ENCODE results near the gene PTPN2. TPM values are rescaled to one million over a fixed set of nuclear protein-coding genes. Genes with fewer than 3 reads are reported as not detected.
"Not testable (repeated sequence)": the region's sequence is repeated elsewhere in the genome, so short reads cannot be mapped to it uniquely, and the experiment has no call there.

Gene PTPN2
- total RNA-seq, 1 donor from 2014 or later = 14.5 TPM

DNA sequence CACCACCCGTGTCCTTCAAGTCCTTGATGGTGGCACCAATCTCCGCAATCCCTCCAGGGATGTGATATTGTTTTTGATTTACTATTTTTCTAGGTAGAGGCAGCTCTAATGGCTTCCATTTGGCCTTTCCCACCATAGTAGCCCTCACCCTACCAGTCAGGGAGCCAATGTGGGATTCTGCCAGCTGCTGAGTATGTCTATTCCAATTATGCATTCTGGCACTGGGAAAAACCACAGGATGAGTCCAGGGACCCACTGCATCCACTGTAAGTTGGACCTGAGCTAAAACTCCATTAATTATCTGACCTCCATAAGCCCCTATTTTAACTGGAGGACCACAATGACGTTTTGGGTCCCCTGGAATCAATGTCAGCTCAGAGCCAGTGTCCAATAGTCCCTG is 125.5 kb downstream of the PTPN2 start:
- intact Hi-C loops (cut with DNase I) = not testable (repeated sequence)

GRCh38 chr18:12756619-12757239 is 127.3 kb downstream of the PTPN2 start:
- intact Hi-C loops (cut with DNase I); DNase-seq (ENCODE audit: low spot score): not testable (repeated sequence)

More for the DNA sequence above, 125.5 kb downstream of the PTPN2 start:
- not testable (repeated sequence) for DNase-seq (ENCODE audit: low spot score)

- DNase-seq (ENCODE audit: low spot score); intact Hi-C loops (cut with DNase I): not testable (repeated sequence)
Observed at GRCh38 chr18:12755606-12756005, 128.4 kb downstream of the PTPN2 start.

- intact Hi-C loops (cut with DNase I) = no loop called here
- DNase-seq (ENCODE audit: low spot score) = no peak
Observed at GRCh38 chr18:12754511-12754910, 129.5 kb downstream of the PTPN2 start.

- DNase-seq (ENCODE audit: low spot score) = no peak
- intact Hi-C loops (cut with DNase I) = no loop called here
Observed at GRCh38 chr18:12751891-12752290, 132.1 kb downstream of the PTPN2 start.

DNA sequence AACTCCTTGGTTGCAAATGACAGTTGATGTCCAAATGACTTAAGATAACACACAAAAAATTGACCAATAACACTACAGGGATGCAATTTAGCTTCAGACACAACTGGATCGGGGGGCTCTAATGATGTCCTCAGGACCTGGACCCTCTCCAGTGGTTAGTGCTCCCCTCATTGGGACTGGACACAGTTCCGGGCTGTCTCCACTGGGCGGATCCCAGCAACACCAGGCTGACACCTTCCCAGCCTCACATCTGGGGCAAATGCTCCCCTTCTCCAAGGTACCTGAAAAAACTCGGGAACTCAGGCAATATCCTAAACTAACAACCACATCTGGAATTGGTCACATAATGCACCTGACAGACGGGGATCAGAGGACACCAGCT is 132.5 kb downstream of the PTPN2 start:
- intact Hi-C loops (cut with DNase I) = no loop called here
- no peak for DNase-seq (ENCODE audit: low spot score)

DNA sequence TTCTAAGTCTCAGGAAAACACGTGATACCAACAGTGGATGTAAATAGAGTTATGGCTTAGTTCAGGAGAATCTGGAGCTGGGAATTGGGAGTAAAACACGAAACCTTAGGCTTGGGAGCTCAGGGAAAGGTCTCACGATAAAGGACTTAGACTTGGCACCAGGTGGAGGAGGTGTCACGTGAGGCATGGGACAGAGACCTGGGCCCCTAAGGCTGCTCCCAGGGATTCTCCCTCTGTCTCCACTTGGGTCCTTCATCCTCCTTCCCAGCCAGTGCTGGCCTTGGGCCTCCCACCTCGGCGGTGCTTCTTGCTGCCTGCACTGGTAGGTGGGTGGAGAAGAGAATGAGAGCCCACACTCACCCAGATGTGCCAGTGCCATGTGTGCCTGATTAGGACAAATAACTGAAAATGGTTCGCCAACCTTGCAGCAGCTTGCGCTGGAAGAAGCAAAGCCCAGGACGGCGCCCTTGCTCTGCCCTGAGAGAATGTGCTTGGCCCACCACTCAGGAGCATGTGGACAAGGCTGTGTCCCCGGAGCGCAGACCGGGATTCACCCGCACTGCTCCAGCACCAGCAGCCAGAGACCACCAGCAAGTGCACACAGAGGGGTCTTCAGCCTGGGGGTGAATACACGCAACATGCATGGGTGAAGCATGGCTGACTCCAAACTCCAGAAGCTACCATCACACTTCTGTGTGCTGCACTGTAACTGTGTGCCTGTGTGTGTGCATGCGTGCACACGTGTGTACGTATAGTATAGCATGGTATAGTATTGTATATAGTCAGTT is 133.1 kb downstream of the PTPN2 start:
- intact Hi-C loops (cut with DNase I) = no loop called here

GRCh38 chr18:12750076-12750714 is 133.8 kb downstream of the PTPN2 start:
- intact Hi-C loops (cut with DNase I) = no loop called here
- no peak for DNase-seq (ENCODE audit: low spot score)

More for the DNA sequence above, 133.1 kb downstream of the PTPN2 start:
- DNase-seq (ENCODE audit: low spot score) = no peak

- intact Hi-C loops (cut with DNase I) = no loop called here
Observed at GRCh38 chr18:12749121-12749520, 134.9 kb downstream of the PTPN2 start.

GRCh38 chr18:12748671-12749070 is 135.4 kb downstream of the PTPN2 start:
- intact Hi-C loops (cut with DNase I) = no loop called here

More at GRCh38 chr18:12749121-12749520, 134.9 kb downstream of the PTPN2 start:
- DNase-seq (ENCODE audit: low spot score) = no peak

GRCh38 chr18:12747530-12748315 is 136.3 kb downstream of the PTPN2 start:
- intact Hi-C loops (cut with DNase I) = no loop called here
- DNase-seq (ENCODE audit: low spot score) = no peak

More at GRCh38 chr18:12748671-12749070, 135.4 kb downstream of the PTPN2 start:
- DNase-seq (ENCODE audit: low spot score) = no peak

- intact Hi-C loops (cut with DNase I) = no loop called here
- no peak for DNase-seq (ENCODE audit: low spot score)
Observed at GRCh38 chr18:12745095-12745795, 138.8 kb downstream of the PTPN2 start.

DNA sequence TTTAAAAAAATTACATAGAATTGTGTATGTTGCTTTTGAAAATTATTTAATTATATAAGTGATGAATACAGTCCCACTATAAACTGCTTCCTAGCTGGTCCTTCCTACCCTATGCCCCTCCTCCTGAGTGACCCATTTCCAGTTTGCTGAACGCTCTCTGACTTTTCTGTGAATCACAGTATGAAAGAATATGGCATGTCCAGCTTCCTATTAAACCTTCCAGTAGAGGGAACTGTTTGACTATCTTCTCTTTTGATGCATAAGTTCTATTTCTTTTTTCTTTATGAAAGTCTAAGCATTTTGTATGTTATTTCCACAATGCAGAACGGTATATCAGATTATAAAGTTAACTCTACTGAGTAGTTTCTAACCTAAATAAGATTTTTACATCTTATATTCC is 139.9 kb downstream of the PTPN2 start:
- intact Hi-C loops (cut with DNase I) = loop anchor here (5.0 kb wide), 1 partner anchor 188 kb away; no protein-coding TSS in a partner anchor

GRCh38 chr18:12742453-12742852 is 141.6 kb downstream of the PTPN2 start:
- DNase-seq (ENCODE audit: low spot score) = no peak
- intact Hi-C loops (cut with DNase I) = loop anchor here (5.0 kb wide), 1 partner anchor 190 kb away; no protein-coding TSS in a partner anchor

More for the DNA sequence above, 139.9 kb downstream of the PTPN2 start:
- DNase-seq (ENCODE audit: low spot score) = no peak

Other genes starting within 250 kb of the PTPN2 start
- 87.1 TPM for gene SPIRE1, start 226.1 kb downstream of the PTPN2 start, total RNA-seq
- 3.2 TPM for gene CEP76, start 181.5 kb downstream of the PTPN2 start, total RNA-seq
- gene PSMG2, start 181.2 kb downstream of the PTPN2 start, total RNA-seq = 43.8 TPM
- 21.0 TPM for gene SEH1L, start 63.8 kb upstream of the PTPN2 start, total RNA-seq
- gene CEP192, start 107.1 kb upstream of the PTPN2 start, total RNA-seq = 28.5 TPM